ENCODE measurements around the gene EIF3D. TPM values are rescaled to one million over a fixed set of nuclear protein-coding genes. Genes with fewer than 3 reads are reported as not detected.

EIF3D gene
- total and polyA plus RNA-seq, 4 donors = 122 to 236 (median 152) TPM

GRCh38 chr22:36560001-36560400 is 31.0 kb upstream of the EIF3D start:
- ATAC-seq (ENCODE audit: low FRiP score) (no peak), DNase-seq (no peak)
- WGBS, 2 donors = 81 to 88% methylated on average over 3 of the region's 3 CpGs
- H3K27ac ChIP-seq (ENCODE audit: low read depth in 1 of 2, low read length in 2 of 2) = no peak overlapping the region
- no peaks in the 10 kb centered on the region for H3K4me1 ChIP-seq (ENCODE audit: control insufficient read depth in 1 of 2, insufficient read depth in 2 of 2, low read length in 2 of 2)
- no peak overlapping the region for H3K4me3 ChIP-seq (ENCODE audit: low read length in 2 of 2)
- H3K27me3 ChIP-seq (ENCODE audit: control insufficient read depth in 1 of 2, insufficient read depth in 2 of 2, low read length in 1 of 2) = no peaks in the 10 kb centered on the region
- intact Hi-C loops (cut with DNase I) = no loop called here
- H3K9me3 ChIP-seq (ENCODE audit: control insufficient read depth, low read length) = no peaks in the 10 kb centered on the region
- no peaks in the 10 kb centered on the region for H3K36me3 ChIP-seq (ENCODE audit: control insufficient read depth in 1 of 2, insufficient read depth in 2 of 2, low read length in 1 of 2)

GRCh38 chr22:36554098-36554497 is 25.1 kb upstream of the EIF3D start:
- WGBS, 2 donors = 50 to 51% methylated on average over 5 of the region's 5 CpGs
- Histone ChIP-seq H3K4me1 (ENCODE audit: control insufficient read depth in 1 of 2, insufficient read depth in 2 of 2, low read length in 2 of 2) (no peaks in the 10 kb centered on the region), H3K9me3 (ENCODE audit: control insufficient read depth, low read length) (no peaks in the 10 kb centered on the region), H3K27me3 (ENCODE audit: control insufficient read depth in 1 of 2, insufficient read depth in 2 of 2, low read length in 1 of 2) (peaks cover 0 to 4% of the 10 kb centered on the region in 2 donors), H3K27ac (ENCODE audit: low read depth in 1 of 2, low read length in 2 of 2) (no peak overlapping the region), H3K4me3 (ENCODE audit: low read length in 2 of 2) (no peak overlapping the region), H3K36me3 (ENCODE audit: control insufficient read depth in 1 of 2, insufficient read depth in 2 of 2, low read length in 1 of 2) (no peaks in the 10 kb centered on the region)
- intact Hi-C loops (cut with DNase I) = no loop called here
- DNase-seq = no peak
- no peak for ATAC-seq (ENCODE audit: low FRiP score)

GRCh38 chr22:36552289-36552688 is 23.3 kb upstream of the EIF3D start:
- intact Hi-C loops (cut with DNase I) = no loop called here
- peaks cover 0 to 4% of the 10 kb centered on the region in 2 donors for H3K27me3 ChIP-seq (ENCODE audit: control insufficient read depth in 1 of 2, insufficient read depth in 2 of 2, low read length in 1 of 2)
- 14% methylated on average over 1 of the region's 1 CpG for WGBS, 2 donors
- no peaks in the 10 kb centered on the region for H3K4me1 ChIP-seq (ENCODE audit: control insufficient read depth in 1 of 2, insufficient read depth in 2 of 2, low read length in 2 of 2)
- H3K36me3 ChIP-seq (ENCODE audit: control insufficient read depth in 1 of 2, insufficient read depth in 2 of 2, low read length in 1 of 2) = no peaks in the 10 kb centered on the region
- H3K27ac ChIP-seq (ENCODE audit: low read depth in 1 of 2, low read length in 2 of 2) = no peak overlapping the region
- ATAC-seq (ENCODE audit: low FRiP score) = no peak
- no peak for DNase-seq
- H3K4me3 ChIP-seq (ENCODE audit: low read length in 2 of 2) = no peak overlapping the region
- no peaks in the 10 kb centered on the region for H3K9me3 ChIP-seq (ENCODE audit: control insufficient read depth, low read length)

GRCh38 chr22:36550701-36551495 is 21.9 kb upstream of the EIF3D start:
- DNase-seq (peak in 1 of 2 donors; percentile 3), ATAC-seq (ENCODE audit: low FRiP score) (no peak)
- no peak overlapping the region for H3K27ac ChIP-seq (ENCODE audit: low read depth in 1 of 2, low read length in 2 of 2)
- no peaks in the 10 kb centered on the region for H3K9me3 ChIP-seq (ENCODE audit: control insufficient read depth, low read length)
- 41 to 43% methylated on average over 13 of the region's 13 CpGs for WGBS, 2 donors
- peaks cover 0 to 4% of the 10 kb centered on the region in 2 donors for H3K27me3 ChIP-seq (ENCODE audit: control insufficient read depth in 1 of 2, insufficient read depth in 2 of 2, low read length in 1 of 2)
- H3K4me3 ChIP-seq (ENCODE audit: low read length in 2 of 2) = no peak overlapping the region
- H3K4me1 ChIP-seq (ENCODE audit: control insufficient read depth in 1 of 2, insufficient read depth in 2 of 2, low read length in 2 of 2) = no peaks in the 10 kb centered on the region
- intact Hi-C loops (cut with DNase I) = no loop called here
- no peaks in the 10 kb centered on the region for H3K36me3 ChIP-seq (ENCODE audit: control insufficient read depth in 1 of 2, insufficient read depth in 2 of 2, low read length in 1 of 2)

- H3K4me1 ChIP-seq (ENCODE audit: control insufficient read depth in 1 of 2, insufficient read depth in 2 of 2, low read length in 2 of 2) = no peaks in the 10 kb centered on the region
- peaks cover 0 to 4% of the 10 kb centered on the region in 2 donors for H3K27me3 ChIP-seq (ENCODE audit: control insufficient read depth in 1 of 2, insufficient read depth in 2 of 2, low read length in 1 of 2)
- WGBS, 2 donors = 45 to 47% methylated on average over 5 of the region's 5 CpGs
- H3K9me3 ChIP-seq (ENCODE audit: control insufficient read depth, low read length) = no peaks in the 10 kb centered on the region
- no peak for DNase-seq
- H3K27ac ChIP-seq (ENCODE audit: low read depth in 1 of 2, low read length in 2 of 2) = no peak overlapping the region
- no peak overlapping the region for H3K4me3 ChIP-seq (ENCODE audit: low read length in 2 of 2)
- intact Hi-C loops (cut with DNase I) = loop anchor here in 1 of 2 donors (5.0 kb wide), 1 partner anchor 308 kb away; no protein-coding TSS in a partner anchor
- ATAC-seq (ENCODE audit: low FRiP score) = no peak
- H3K36me3 ChIP-seq (ENCODE audit: control insufficient read depth in 1 of 2, insufficient read depth in 2 of 2, low read length in 1 of 2) = no peaks in the 10 kb centered on the region
Observed at GRCh38 chr22:36549033-36549432, 20.1 kb upstream of the EIF3D start.

GRCh38 chr22:36548606-36549005 is 19.6 kb upstream of the EIF3D start:
- intact Hi-C loops (cut with DNase I) = loop anchor here in 1 of 2 donors (5.0 kb wide), 1 partner anchor 309 kb away; no protein-coding TSS in a partner anchor
- DNase-seq = peak in 1 of 2 donors; percentile 76

GRCh38 chr22:36546932-36547331 is 18.0 kb upstream of the EIF3D start:
- intact Hi-C loops (cut with DNase I) = loop anchor here in 1 of 2 donors (5.0 kb wide), 1 partner anchor 310 kb away; no protein-coding TSS in a partner anchor
- DNase-seq (no peak), ATAC-seq (ENCODE audit: low FRiP score) (no peak)
- no peaks in the 10 kb centered on the region for H3K36me3 ChIP-seq (ENCODE audit: control insufficient read depth in 1 of 2, insufficient read depth in 2 of 2, low read length in 1 of 2)
- no peak overlapping the region for H3K27ac ChIP-seq (ENCODE audit: low read depth in 1 of 2, low read length in 2 of 2)
- WGBS, 2 donors = 40 to 41% methylated on average over 6 of the region's 6 CpGs
- peaks cover 0 to 4% of the 10 kb centered on the region in 2 donors for H3K27me3 ChIP-seq (ENCODE audit: control insufficient read depth in 1 of 2, insufficient read depth in 2 of 2, low read length in 1 of 2)
- H3K4me3 ChIP-seq (ENCODE audit: low read length in 2 of 2) = no peak overlapping the region
- no peaks in the 10 kb centered on the region for H3K9me3 ChIP-seq (ENCODE audit: control insufficient read depth, low read length)
- H3K4me1 ChIP-seq (ENCODE audit: control insufficient read depth in 1 of 2, insufficient read depth in 2 of 2, low read length in 2 of 2) = no peaks in the 10 kb centered on the region

More at GRCh38 chr22:36548606-36549005, 19.6 kb upstream of the EIF3D start:
- Histone ChIP-seq H3K27me3 (ENCODE audit: control insufficient read depth in 1 of 2, insufficient read depth in 2 of 2, low read length in 1 of 2) (peaks cover 0 to 4% of the 10 kb centered on the region in 2 donors), H3K4me1 (ENCODE audit: control insufficient read depth in 1 of 2, insufficient read depth in 2 of 2, low read length in 2 of 2) (no peaks in the 10 kb centered on the region), H3K27ac (ENCODE audit: low read depth in 1 of 2, low read length in 2 of 2) (no peak overlapping the region), H3K9me3 (ENCODE audit: control insufficient read depth, low read length) (no peaks in the 10 kb centered on the region), H3K36me3 (ENCODE audit: control insufficient read depth in 1 of 2, insufficient read depth in 2 of 2, low read length in 1 of 2) (no peaks in the 10 kb centered on the region), H3K4me3 (ENCODE audit: low read length in 2 of 2) (no peak overlapping the region)
- ATAC-seq (ENCODE audit: low FRiP score) = no peak
- WGBS, 2 donors = 26 to 36% methylated on average over 10 to 14 of the region's 14 CpGs

- H3K4me1 ChIP-seq (ENCODE audit: control insufficient read depth in 1 of 2, insufficient read depth in 2 of 2, low read length in 2 of 2) = no peaks in the 10 kb centered on the region
- WGBS, 2 donors = 23% methylated on average over 23 of the region's 23 CpGs
- peak in 1 of 2 donors; percentile 63 for DNase-seq
- no peaks in the 10 kb centered on the region for H3K36me3 ChIP-seq (ENCODE audit: control insufficient read depth in 1 of 2, insufficient read depth in 2 of 2, low read length in 1 of 2)
- no peak for ATAC-seq (ENCODE audit: low FRiP score)
- intact Hi-C loops (cut with DNase I) = loop anchor here in 1 of 2 donors (5.0 kb wide), 1 partner anchor 311 kb away; no protein-coding TSS in a partner anchor
- peaks cover 0 to 4% of the 10 kb centered on the region in 2 donors for H3K27me3 ChIP-seq (ENCODE audit: control insufficient read depth in 1 of 2, insufficient read depth in 2 of 2, low read length in 1 of 2)
- no peaks in the 10 kb centered on the region for H3K9me3 ChIP-seq (ENCODE audit: control insufficient read depth, low read length)
- H3K4me3 ChIP-seq (ENCODE audit: low read length in 2 of 2) = no peak overlapping the region
- H3K27ac ChIP-seq (ENCODE audit: low read depth in 1 of 2, low read length in 2 of 2) = no peak overlapping the region
Observed at GRCh38 chr22:36546092-36546804, 17.3 kb upstream of the EIF3D start.

All from aorta (tissue), 5 donors.